ENCODE measurements around the gene UNC45B.
"Not testable (repeated sequence)": the region's sequence is repeated elsewhere in the genome, so short reads cannot be mapped to it uniquely, and the experiment has no call there.

Gene UNC45B

GRCh38 chr17:35214631-35215273 lies 67.1 kb downstream of the UNC45B start:
- peak; percentile 39 for DNase-seq

DNA sequence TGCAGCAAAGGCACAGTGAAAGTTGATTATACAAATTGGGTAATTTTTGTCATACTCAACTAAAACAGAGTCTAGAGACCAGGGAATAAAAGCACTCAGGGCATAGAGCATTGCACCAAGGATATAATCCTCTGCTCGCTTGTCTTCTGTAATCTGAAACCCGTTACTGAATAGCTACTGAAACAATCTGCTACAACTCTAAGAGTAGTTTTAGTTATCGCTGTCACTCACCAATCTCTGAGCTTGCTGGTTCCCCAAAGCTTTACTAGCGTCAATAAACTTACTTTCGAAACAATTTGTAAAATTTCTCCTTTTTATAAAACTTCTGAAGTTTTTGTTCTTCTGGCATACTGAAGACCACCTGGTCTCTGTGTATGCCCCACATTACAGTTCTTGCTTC lies 69.5 kb downstream of the UNC45B start:
- DNase-seq, result no peak

DNA sequence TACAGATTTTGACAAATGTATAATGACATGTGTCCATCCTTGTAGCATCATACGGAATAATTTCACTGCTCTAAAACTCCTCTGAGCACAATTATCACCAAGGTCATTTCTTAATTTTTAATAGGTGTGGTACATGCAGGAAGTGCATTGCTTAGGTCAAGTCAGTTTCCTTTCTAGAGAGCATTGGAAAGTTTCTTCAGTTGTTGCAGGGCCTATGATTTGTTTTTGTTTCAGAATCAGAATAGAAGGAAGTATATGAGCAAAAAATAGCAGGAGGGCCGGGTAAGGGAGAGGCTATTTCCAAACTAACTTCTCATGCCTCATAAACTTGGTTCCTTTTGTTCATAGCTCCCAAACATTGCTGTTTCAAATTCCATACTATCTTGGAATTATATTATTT lies 71.3 kb downstream of the UNC45B start:
- no peak for DNase-seq

GRCh38 chr17:35222452-35222851 lies 74.8 kb downstream of the UNC45B start:
- no peak for DNase-seq

DNA sequence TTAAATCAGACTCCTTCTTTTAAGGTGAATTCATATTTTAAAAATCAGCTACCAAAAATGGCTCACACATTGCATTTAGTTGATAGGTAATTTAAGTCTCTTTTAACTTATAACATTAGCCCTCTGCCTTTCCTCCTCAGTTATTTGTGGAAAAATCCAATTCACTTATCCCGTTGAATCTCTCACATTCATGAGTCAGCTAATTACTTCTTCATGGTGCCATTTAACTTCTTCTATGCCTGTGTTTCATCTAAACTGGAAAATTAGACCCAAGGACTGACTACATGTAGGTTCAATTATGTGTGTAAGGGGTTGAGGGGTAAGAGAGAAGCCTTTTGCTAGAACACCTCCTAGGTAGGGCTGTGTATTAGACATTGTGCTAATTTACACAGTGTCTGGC lies 76.8 kb downstream of the UNC45B start:
- DNase-seq, result no peak

DNA sequence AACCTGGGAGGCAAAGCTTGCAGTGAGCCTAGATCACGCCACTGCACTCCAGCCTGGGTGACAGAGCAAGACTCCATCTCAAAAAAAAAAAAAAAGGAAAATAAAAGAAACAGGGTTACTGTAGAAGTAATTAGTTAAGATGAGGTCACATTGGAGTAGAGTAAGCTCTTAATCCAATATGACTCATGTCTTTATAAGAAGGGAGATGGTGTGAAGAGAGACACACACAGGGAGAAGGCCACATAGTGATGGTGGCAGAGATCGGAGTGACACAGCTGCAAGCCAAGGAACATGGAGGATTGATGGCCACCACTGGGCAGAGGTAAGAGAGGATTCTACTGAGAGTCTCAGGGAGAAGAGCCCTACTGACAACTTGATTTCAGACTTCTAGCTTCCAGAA lies 79.9 kb downstream of the UNC45B start:
- no peak for DNase-seq

DNA sequence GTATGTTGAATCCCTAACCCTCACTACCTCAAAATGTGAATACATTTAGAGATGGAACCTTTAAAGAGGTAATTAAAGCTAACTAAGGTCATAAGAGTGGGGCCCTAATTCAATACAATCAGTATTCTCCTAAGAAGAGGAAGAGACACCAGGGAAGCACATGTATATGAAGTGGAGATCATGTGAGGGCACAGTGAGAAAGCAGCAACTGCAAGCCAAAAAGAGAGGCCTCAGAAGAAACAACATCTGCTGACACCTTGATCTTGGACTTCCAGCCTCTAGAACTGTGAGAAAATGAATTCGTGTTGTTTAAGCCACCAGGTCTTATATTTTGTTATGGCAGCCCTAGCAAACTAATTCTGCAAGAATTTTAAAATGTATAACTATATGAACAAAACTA lies 82.0 kb downstream of the UNC45B start:
- DNase-seq, result no peak

DNA sequence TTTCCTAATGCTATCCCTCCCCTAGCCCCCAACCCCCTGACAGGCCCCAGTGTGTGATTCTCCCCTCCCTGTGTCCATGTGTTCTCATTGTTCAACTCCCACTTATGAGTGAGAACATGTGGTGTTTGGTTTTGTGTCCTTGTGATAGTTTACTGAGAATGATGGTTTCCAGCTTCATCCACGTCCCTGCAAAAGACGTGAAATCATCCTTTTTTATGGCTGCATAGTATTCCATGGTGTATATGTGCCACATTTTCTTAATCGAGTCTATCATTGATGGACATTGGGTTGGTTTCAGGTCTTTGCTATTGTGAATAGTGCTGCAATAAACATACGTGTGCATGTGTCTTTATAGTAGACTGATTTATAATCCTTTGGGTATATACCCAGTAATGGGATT lies 86.7 kb downstream of the UNC45B start:
- DNase-seq, result not testable (repeated sequence)

GRCh38 chr17:35235289-35235688 lies 87.7 kb downstream of the UNC45B start:
- no peak for DNase-seq

DNA sequence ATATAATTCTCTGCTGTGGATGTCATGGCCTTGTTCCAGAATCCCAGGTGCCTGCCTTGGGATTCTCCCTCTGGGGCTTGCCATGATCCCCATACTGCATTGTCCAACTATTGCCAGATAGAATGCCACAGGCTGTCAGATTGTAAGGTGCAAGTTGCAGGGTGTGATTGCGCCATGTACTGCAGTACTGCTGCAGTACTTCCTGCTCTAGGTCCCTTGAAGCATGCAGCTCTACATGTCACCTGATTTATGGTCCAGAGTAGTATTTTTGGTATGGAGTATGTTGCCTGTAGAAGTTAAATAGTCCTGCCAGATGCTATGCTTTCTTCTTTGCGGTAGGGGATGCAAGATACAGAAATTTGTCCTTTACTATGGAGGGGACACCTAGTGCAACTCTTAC lies 88.3 kb downstream of the UNC45B start:
- no peak for DNase-seq

DNA sequence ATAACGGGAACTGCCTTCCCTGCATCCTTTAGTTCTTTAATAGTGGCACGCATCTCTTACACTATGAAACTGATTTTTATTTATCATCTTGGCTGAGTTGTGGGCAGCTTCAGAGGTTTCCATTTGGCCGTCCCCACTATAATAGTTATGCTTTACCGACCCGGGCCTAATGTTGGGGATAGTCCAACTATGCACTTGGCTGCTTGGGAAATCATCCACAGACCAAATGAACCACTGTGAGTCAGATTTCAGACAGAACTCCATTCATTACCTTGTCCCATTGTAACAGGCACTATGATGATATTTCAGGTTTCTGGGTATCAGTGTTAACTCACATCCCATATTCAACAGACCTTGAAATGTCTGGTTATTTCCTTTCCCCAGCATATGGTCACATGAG lies 89.2 kb downstream of the UNC45B start:
- no peak for DNase-seq

DNA sequence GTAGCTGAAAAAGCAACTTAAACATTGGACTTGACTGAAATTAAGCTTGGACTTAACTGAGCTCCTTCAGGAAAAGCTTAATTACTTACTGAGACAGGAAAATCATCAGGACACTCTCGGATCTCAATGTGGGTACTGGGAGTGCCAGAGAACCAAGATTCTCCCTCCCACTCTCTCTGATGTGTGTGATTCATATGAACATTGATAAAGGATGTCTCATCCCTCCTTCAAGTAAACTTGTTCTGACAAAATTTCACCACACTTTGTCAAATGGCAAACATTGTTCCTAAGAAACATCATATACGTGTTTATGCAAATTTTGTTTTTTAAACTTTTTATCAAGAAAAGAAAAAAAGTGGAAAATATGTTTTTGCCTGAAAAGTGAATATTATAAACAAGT lies 91.2 kb downstream of the UNC45B start:
- no peak for DNase-seq
